Measurements from ENCODE around the gene EML1. TPM values are rescaled to one million over a fixed set of nuclear protein-coding genes. Genes with fewer than 3 reads are reported as not detected.

The EML1 gene
- total RNA-seq, 3 donors from 2014 or later: 5.4 to 82.5 (median 8.1) TPM

DNA sequence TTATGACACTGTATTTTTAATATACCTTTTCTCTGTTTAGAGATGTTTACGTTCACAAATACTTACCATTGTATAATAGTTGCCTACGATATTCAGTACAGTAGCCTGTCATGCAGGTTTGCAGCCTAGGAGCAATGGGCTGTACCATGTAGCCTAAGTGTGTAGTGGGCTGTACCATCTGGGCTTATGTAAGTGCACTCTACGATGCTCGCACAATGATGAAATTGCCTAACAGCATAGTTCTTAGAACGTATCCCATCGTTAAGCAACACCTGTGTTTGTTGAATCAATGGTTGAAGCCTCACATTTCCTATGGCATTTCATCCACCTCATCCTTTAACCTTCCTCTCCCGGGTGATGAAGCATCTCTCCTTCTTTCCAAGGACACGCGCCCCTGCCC is 12.5 kb upstream of the EML1 start:
- Histone ChIP-seq H3K4me3 (no peak overlapping the region), H3K9me3 (no peaks in the 10 kb centered on the region), H3K36me3 (ENCODE audit: low read depth) (no peaks in the 10 kb centered on the region), H3K4me1 (ENCODE audit: low read depth) (no peaks in the 10 kb centered on the region)
- ATAC-seq (no peak), DNase-seq (no peak)
- intact Hi-C loops (cut with DNase I, micrococcal nuclease): no loop called here
- TF ChIP-seq, protein P1, sequence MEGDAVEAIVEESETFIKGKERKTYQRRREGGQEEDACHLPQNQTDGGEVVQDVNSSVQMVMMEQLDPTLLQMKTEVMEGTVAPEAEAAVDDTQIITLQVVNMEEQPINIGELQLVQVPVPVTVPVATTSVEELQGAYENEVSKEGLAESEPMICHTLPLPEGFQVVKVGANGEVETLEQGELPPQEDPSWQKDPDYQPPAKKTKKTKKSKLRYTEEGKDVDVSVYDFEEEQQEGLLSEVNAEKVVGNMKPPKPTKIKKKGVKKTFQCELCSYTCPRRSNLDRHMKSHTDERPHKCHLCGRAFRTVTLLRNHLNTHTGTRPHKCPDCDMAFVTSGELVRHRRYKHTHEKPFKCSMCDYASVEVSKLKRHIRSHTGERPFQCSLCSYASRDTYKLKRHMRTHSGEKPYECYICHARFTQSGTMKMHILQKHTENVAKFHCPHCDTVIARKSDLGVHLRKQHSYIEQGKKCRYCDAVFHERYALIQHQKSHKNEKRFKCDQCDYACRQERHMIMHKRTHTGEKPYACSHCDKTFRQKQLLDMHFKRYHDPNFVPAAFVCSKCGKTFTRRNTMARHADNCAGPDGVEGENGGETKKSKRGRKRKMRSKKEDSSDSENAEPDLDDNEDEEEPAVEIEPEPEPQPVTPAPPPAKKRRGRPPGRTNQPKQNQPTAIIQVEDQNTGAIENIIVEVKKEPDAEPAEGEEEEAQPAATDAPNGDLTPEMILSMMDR (IDR thresholded peaks at IDR 0.05): no peak

- Histone ChIP-seq H3K4me3 (no peak overlapping the region), H3K4me1 (ENCODE audit: low read depth) (no peaks in the 10 kb centered on the region), H3K36me3 (ENCODE audit: low read depth) (no peaks in the 10 kb centered on the region), H3K9me3 (no peaks in the 10 kb centered on the region)
- ATAC-seq (no peak), DNase-seq (no peak)
- intact Hi-C loops (cut with DNase I, micrococcal nuclease): no loop called here
- TF ChIP-seq, protein P1 (IDR thresholded peaks at IDR 0.05): no peak
Observed at GRCh38 chr14:99781091-99781490, 12.1 kb upstream of the EML1 start.

GRCh38 chr14:99781853-99782610 is 11.2 kb upstream of the EML1 start:
- H3K4me1 ChIP-seq (ENCODE audit: low read depth): no peaks in the 10 kb centered on the region
- H3K36me3 ChIP-seq (ENCODE audit: low read depth): no peaks in the 10 kb centered on the region
- no peak for DNase-seq
- ATAC-seq: no peak
- intact Hi-C loops (cut with DNase I, micrococcal nuclease): no loop called here
- TF ChIP-seq, protein P1 (IDR thresholded peaks at IDR 0.05): no peak
- no peak overlapping the region for H3K4me3 ChIP-seq
- no peaks in the 10 kb centered on the region for H3K9me3 ChIP-seq

DNA sequence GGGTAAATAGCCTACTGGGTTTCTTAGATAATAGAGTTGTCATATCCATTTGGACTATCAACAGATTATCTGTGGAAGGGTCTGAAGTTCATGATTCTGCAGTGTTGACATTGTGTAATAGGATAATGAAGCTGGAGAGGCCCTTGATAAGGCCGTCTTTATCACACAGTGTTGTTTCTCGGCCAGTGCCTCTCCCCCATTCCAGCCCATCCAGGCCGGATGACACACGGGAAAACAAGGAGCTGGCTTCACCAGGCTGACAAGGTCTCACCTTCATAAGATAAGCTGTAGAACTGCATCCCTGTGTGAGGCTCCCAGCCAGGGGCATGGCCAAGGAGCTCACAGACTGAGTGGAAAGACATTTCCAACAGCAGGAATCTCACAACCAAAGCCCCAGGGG is 8.7 kb upstream of the EML1 start:
- H3K4me3 ChIP-seq: no peak overlapping the region
- intact Hi-C loops (cut with DNase I, micrococcal nuclease): no loop called here
- no peaks in the 10 kb centered on the region for H3K36me3 ChIP-seq (ENCODE audit: low read depth)
- no peaks in the 10 kb centered on the region for H3K9me3 ChIP-seq
- no peak for DNase-seq
- TF ChIP-seq, protein P1 (IDR thresholded peaks at IDR 0.05): no peak
- no peaks in the 10 kb centered on the region for H3K4me1 ChIP-seq (ENCODE audit: low read depth)
- ATAC-seq: no peak

DNA sequence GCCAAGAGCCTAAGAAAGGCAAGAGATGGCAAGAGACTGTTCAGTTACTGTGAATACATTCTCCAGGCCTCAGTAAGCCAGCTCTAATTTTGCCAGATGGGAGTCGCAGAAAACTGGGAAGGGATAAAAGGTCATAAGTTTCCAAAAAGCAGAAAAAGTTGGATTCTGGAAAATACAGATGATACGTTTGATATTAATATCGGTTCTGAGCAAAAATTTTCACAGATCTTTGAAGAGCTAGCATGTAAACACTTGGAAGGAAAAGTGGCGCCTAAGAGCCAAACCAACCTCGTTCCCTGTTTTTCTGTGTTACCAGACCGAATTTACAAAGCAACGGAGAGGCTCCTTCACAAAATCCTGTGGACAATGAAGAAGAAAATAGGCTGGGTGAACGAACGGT is 7.8 kb upstream of the EML1 start:
- intact Hi-C loops (cut with DNase I, micrococcal nuclease): no loop called here
- no peak for ATAC-seq
- TF ChIP-seq, protein P1 (IDR thresholded peaks at IDR 0.05): no peak
- no peak for DNase-seq
- Histone ChIP-seq H3K4me1 (ENCODE audit: low read depth) (no peaks in the 10 kb centered on the region), H3K36me3 (ENCODE audit: low read depth) (no peaks in the 10 kb centered on the region), H3K4me3 (no peak overlapping the region), H3K9me3 (no peaks in the 10 kb centered on the region)
